OCI-LY7 (cell line): Measurements from ENCODE around the gene ERVK3-1. TPM values are rescaled to one million over a fixed set of nuclear protein-coding genes. Genes with fewer than 3 reads are reported as not detected.

ENCODE experiments used
- BruUV-seq: library from RNA; stranded (reverse); fragments of 400-500 nt; replicated peaks from 2 replicates; lab custom pipeline; 2021; lab: Mats Ljungman, UMichigan
- CTCF ChIA-PET: fragments of 300-600 bp; sonication (Branson Sonifier 250); formaldehyde crosslinking; loops from one replicate; lab custom pipeline; 2022; ENCODE audit warnings: antibody characterized with exemption; ENCODE audit not compliant: unreplicated experiment; lab: Charles Lee
- POLR2A ChIA-PET: fragments of 300-600 bp; sonication (Branson Sonifier 250); formaldehyde crosslinking; loops from one replicate; lab custom pipeline; 2022; ENCODE audit warnings: antibody characterized with exemption; lab: Charles Lee
- DNase-seq: peaks from one replicate; pipeline ENCODE4 v3.0.0-alpha.2; 2015; ENCODE audit warnings: low spot score
- H2AFZ ChIP-seq: fragments of 200-600 bp; sonication (generic), shearing (Covaris generic); 2 replicates; pipeline ENCODE4 v1.6.1; 2014; ENCODE audit warnings: mild to moderate bottlenecking, antibody characterized with exemption, low read length, moderate library complexity
- H3K27ac ChIP-seq: fragments of 200-600 bp; sonication (generic); 2 replicates; pipeline ENCODE4 v1.5.1; 2014; ENCODE audit warnings: mixed run types, low read depth, mild to moderate bottlenecking, moderate library complexity, low read length, inconsistent platforms; ENCODE audit not compliant: poor library complexity, severe bottlenecking
- H3K36me3 ChIP-seq: fragments of 200-600 bp; sonication (generic); 2 replicates; pipeline ENCODE4 v1.6.1; 2014; ENCODE audit warnings: mild to moderate bottlenecking, antibody characterized with exemption, low read length, moderate library complexity, mixed read lengths; ENCODE audit not compliant: insufficient read depth
- H3K4me1 ChIP-seq: fragments of 200-600 bp; sonication (generic); 2 replicates; pipeline ENCODE4 v1.5.1; 2014; ENCODE audit warnings: mild to moderate bottlenecking, low read length; ENCODE audit not compliant: insufficient read depth, poor library complexity, severe bottlenecking
- H3K4me2 ChIP-seq: fragments of 200-600 bp; sonication (generic); 2 replicates; pipeline ENCODE4 v1.6.1; 2014; ENCODE audit warnings: mild to moderate bottlenecking, low read length
- H3K4me3 ChIP-seq: fragments of 200-600 bp; sonication (generic); 2 replicates; pipeline ENCODE4 v1.5.1; 2014; ENCODE audit warnings: mild to moderate bottlenecking, low read depth, low read length; ENCODE audit not compliant: poor library complexity, severe bottlenecking
- H3K79me2 ChIP-seq: fragments of 200-600 bp; sonication (generic); 2 replicates; pipeline ENCODE4 v1.6.1; 2016; ENCODE audit warnings: low read depth, mild to moderate bottlenecking, low read length, moderate library complexity, mixed read lengths; ENCODE audit not compliant: insufficient read depth
- H3K9me2 ChIP-seq: fragments of 200-600 bp; sonication (generic); 2 replicates; pipeline ENCODE4 v1.6.1; 2016; ENCODE audit warnings: mild to moderate bottlenecking, low read length, mixed read lengths; ENCODE audit not compliant: insufficient read depth
- H3K9me3 ChIP-seq: fragments of 200-600 bp; sonication (generic); 2 replicates; pipeline ENCODE4 v1.6.1; 2014; ENCODE audit warnings: mild to moderate bottlenecking, mixed run types, low read length, mixed read lengths
- H4K20me1 ChIP-seq: fragments of 200-600 bp; sonication (generic); 2 replicates; pipeline ENCODE4 v1.6.1; 2014; ENCODE audit warnings: mild to moderate bottlenecking, antibody characterized with exemption, low read length, moderate library complexity, mixed read lengths; ENCODE audit not compliant: insufficient read depth
- EZH2phosphoT487 ChIP-seq: fragments of 200-600 bp; sonication (generic); IDR thresholded peaks from 2 replicates; pipeline ENCODE4 v1.6.1; 2018; ENCODE audit warnings: low read depth, borderline replicate concordance, mild to moderate bottlenecking, mixed run types, antibody characterized with exemption, low read length, moderate library complexity, mixed read lengths
- intact Hi-C: fragments of 100-400 bp; cut with micrococcal nuclease; formaldehyde crosslinking; loops from one replicate; pipeline ENCODE4 v1.10.0; 2022; ENCODE audit not compliant: unreplicated experiment
- total RNA-seq, 2 experiments: library from RNA; depleted of rRNA in 1 of 2; stranded (reverse); fragments of >200 nt in 1 of 2; shearing (Covaris generic) in 1 of 2; gene quantifications; 2 replicates each; pipeline ENCODE4 v1.2.3, GENCODE V29; 2014 to 2022
- TF ChIP-seq, protein P1 (sequence below): fragments of 200-600 bp; sonication (generic); conservative IDR thresholded peaks from 2 replicates; pipeline ENCODE4 v1.5.1; 2014; ENCODE audit warnings: mild to moderate bottlenecking, antibody characterized with exemption, low read length, moderate library complexity, mixed read lengths

Gene ERVK3-1
- total RNA-seq, 2 experiments from 2014 or later: 48.1 to 61.7 TPM

DNA sequence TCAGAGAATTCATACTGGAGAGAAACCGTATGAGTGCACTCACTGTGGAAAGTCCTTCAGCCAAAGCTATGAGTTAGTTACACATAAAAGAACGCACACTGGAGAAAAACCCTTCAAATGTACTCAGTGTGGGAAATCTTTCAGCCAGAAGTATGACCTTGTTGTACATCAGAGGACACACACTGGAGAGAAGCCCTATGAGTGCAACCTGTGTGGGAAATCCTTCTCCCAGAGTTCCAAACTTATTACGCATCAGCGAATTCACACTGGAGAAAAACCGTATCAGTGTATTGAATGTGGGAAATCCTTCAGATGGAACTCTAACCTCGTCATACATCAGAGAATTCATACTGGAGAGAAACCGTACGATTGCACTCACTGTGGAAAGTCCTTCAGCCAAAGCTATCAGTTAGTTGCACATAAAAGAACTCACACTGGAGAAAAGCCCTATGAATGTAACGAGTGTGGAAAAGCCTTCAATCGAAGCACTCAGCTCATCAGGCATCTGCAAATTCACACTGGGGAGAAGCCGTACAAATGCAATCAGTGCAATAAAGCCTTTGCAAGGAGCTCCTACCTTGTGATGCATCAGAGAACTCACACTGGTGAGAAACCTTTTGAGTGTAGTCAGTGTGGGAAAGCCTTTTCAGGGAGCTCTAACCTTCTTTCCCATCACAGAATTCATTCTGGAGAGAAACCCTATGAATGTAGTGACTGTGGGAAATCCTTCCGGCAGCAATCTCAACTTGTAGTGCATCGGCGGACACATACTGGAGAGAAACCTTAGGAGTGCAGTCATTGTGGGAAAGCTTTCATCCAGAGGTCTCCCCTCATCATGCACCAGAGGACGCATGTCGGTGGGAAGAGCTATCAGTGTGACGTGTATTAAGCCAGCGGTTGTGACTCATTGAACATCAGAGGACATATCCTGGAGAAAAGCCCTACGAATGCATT, 42.9 kb upstream of the ERVK3-1 start:
- DNase-seq: peak; percentile 6
- H3K79me2 ChIP-seq: no peaks in the 10 kb centered on the region
- no peak overlapping the region for H3K4me3 ChIP-seq
- H3K4me2 ChIP-seq: no peak overlapping the region
- no peaks in the 10 kb centered on the region for H3K9me2 ChIP-seq
- BruUV-seq: TSS peak; percentile 44
- ChIA-PET CTCF (no interaction called here), POLR2A (no interaction called here)
- H3K4me1 ChIP-seq: no peaks in the 10 kb centered on the region
- peaks cover 74% of the 10 kb centered on the region for H3K36me3 ChIP-seq
- intact Hi-C loops: no loop called here
- TF ChIP-seq EZH2phosphoT487: no peak
- TF ChIP-seq, protein P1, sequence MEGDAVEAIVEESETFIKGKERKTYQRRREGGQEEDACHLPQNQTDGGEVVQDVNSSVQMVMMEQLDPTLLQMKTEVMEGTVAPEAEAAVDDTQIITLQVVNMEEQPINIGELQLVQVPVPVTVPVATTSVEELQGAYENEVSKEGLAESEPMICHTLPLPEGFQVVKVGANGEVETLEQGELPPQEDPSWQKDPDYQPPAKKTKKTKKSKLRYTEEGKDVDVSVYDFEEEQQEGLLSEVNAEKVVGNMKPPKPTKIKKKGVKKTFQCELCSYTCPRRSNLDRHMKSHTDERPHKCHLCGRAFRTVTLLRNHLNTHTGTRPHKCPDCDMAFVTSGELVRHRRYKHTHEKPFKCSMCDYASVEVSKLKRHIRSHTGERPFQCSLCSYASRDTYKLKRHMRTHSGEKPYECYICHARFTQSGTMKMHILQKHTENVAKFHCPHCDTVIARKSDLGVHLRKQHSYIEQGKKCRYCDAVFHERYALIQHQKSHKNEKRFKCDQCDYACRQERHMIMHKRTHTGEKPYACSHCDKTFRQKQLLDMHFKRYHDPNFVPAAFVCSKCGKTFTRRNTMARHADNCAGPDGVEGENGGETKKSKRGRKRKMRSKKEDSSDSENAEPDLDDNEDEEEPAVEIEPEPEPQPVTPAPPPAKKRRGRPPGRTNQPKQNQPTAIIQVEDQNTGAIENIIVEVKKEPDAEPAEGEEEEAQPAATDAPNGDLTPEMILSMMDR: no peak
- H3K9me3 ChIP-seq: peaks cover 59% of the 10 kb centered on the region
- H4K20me1 ChIP-seq: no peaks in the 10 kb centered on the region
- no peak overlapping the region for H3K27ac ChIP-seq
- no peak overlapping the region for H2AFZ ChIP-seq

DNA sequence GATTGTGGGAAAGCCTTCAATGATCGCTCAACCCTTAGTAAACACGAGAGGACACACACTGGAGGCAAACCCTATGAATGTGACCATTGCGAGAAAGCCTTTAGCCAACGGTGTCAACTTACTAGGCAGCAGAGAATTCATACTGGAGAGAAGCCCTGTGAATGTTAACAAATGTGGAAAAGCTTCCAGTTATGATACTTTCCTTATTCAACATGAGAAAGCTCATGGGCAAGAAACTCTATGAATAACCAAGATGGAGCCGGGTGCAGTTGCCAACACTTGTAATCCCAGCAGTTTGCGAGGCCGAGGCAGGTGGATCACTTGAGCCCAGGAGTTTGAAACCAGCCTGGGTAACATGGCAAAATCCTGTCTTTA, 42.3 kb upstream of the ERVK3-1 start:
- no peak overlapping the region for H3K4me3 ChIP-seq
- H3K4me1 ChIP-seq: no peaks in the 10 kb centered on the region
- no peaks in the 10 kb centered on the region for H3K9me2 ChIP-seq
- no peak for DNase-seq
- TF ChIP-seq, protein P1: no peak
- no peak for TF ChIP-seq EZH2phosphoT487
- BruUV-seq: no TSS peak
- peaks cover 68% of the 10 kb centered on the region for H3K36me3 ChIP-seq
- H3K4me2 ChIP-seq: no peak overlapping the region
- CTCF ChIA-PET: no interaction called here
- H3K9me3 ChIP-seq: peaks cover 55% of the 10 kb centered on the region
- H2AFZ ChIP-seq: no peak overlapping the region
- intact Hi-C loops: no loop called here
- no peaks in the 10 kb centered on the region for H3K79me2 ChIP-seq
- H3K27ac ChIP-seq: no peak overlapping the region
- H4K20me1 ChIP-seq: no peaks in the 10 kb centered on the region
- POLR2A ChIA-PET: no interaction called here

DNA sequence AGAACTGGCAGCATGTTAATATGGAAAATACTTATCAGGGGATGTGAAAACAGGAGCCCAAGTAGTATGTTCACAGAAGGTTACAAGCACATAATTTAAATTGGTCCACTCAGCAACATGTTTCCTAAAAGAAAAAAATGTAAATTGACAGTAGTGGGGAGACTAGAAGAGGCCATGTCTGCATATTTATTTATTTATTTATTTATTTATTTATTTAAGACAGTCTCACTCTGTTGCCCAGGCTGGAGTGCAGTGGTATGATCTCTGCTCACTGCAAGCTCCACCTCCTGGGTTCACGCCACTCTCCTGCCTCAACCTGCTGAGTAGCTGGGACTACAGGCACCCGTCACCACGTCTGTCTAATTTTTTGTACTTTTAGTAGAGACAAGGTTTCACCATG, 40.1 kb upstream of the ERVK3-1 start:
- ChIA-PET CTCF (no interaction called here), POLR2A (interaction anchor here (0.5 to 1.0 kb wide), 2 partner anchors 33 to 37 kb away, joined by 3 to 6 read pairs; no protein-coding TSS in a partner anchor)
- Histone ChIP-seq H2AFZ (no peak overlapping the region), H4K20me1 (no peaks in the 10 kb centered on the region), H3K27ac (no peak overlapping the region), H3K4me1 (no peaks in the 10 kb centered on the region), H3K9me3 (peaks cover 52% of the 10 kb centered on the region), H3K79me2 (no peaks in the 10 kb centered on the region), H3K36me3 (peaks cover 48% of the 10 kb centered on the region), H3K9me2 (no peaks in the 10 kb centered on the region), H3K4me3 (no peak overlapping the region), H3K4me2 (no peak overlapping the region)
- TF ChIP-seq EZH2phosphoT487: no peak
- TF ChIP-seq, protein P1: no peak
- no peak for DNase-seq
- BruUV-seq: no TSS peak
- intact Hi-C loops: no loop called here
